Kidney capillary endothelial cell (primary cell): ENCODE results near the gene TPX2.
"Not testable (repeated sequence)": the region's sequence is repeated elsewhere in the genome, so short reads cannot be mapped to it uniquely, and the experiment has no call there.

Experiments
- DNase-seq: peaks from one replicate; pipeline ENCODE4 v3.0.0-alpha.2; 2018; ENCODE audit warnings: low spot score

Gene TPX2

DNA sequence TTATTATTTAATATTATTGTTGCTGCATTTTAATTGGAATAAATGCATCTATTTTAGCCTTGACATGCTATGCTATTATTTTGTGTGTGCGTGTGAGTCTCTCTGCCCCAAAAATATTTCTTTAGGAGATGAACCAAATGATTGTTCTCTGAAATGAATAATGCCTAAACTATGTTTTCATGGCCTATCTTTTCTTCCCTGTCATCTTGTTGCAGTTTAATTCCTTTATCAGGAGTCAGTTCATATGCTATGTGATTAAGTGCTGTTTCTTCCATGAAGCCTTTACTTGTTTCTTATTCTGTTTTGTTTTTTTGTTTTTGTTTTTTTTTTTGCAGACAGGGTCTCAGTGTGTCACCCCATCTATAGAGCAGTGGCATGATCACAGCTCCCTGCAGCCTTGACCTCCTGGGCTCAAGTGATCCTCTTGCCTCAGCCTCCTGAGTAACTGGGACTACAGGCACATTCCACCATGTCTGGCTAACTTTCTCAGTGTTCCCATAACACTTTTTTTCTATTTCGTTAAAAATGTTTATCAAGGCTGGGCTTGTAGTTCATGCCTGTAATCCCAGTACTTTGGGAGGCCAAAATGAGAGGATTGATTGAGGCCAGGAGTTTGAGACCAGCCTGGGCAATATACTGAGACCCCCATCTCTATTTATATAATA is 25.7 kb downstream of the TPX2 start:
- no peak for DNase-seq

- no peak for DNase-seq
These were observed 28.7 kb downstream of the TPX2 start for GRCh38 chr20:31767805-31768204.

GRCh38 chr20:31769681-31770080 is 30.6 kb downstream of the TPX2 start:
- DNase-seq = no peak

DNA sequence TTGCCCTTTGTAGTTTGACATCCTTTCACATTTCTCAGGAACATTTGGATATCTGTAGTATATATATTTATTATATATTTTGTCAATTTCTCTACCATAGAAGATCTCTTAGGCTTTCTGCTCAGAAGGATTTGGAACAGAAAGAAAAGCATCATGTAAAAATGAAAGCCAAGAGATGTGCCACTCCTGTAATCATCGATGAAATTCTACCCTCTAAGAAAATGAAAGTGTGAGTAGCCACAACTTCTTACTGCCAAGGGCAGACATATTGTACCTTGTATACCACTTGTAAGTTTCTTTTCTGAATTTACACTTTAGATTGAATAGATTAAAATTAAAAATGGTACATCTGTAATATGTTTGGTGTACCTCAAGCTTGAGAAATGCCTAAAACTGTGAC is 31.2 kb downstream of the TPX2 start:
- no peak for DNase-seq

- DNase-seq = no peak
These were observed 35.3 kb downstream of the TPX2 start for GRCh38 chr20:31774408-31774807.

DNA sequence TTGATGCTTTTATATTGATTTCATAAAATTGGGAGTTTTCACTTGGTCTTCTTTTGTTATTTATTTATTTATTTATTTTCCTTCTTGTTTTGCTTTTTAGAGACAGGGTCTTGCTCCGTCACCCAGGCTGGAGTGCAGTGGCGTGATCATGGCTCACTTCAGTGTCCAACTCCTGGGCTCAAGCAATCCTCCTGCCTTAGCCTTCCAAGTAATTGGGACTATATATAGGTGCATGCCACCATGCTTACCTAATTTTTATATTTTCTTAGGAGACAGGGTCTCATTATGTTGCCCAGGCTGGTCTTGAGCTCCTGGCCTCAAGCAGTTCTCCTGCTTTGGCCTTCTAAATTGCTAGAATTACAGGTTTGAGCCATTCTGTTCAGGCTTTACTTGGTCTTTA is 41.7 kb downstream of the TPX2 start:
- no peak for DNase-seq

DNA sequence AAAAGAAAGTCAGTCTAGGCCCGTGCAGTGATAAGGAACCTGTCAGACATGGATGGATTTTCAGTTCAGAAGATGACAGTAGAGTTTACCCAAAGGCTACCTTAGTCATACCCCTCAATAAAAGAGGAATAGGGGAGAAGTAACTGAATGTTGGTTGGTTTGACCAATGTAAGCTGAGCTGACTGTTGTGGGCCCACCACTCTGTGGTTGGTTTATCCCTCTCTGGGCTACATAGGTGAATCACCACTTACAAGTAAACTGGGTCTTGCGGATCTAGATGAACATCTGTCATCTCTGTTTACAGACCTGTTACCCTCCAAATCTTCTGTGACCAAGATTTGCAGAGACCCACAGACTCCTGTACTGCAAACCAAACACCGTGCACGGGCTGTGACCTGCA is 42.9 kb downstream of the TPX2 start:
- no peak for DNase-seq

- no peak for DNase-seq
These were observed 45.4 kb downstream of the TPX2 start for GRCh38 chr20:31784354-31785044.

DNA sequence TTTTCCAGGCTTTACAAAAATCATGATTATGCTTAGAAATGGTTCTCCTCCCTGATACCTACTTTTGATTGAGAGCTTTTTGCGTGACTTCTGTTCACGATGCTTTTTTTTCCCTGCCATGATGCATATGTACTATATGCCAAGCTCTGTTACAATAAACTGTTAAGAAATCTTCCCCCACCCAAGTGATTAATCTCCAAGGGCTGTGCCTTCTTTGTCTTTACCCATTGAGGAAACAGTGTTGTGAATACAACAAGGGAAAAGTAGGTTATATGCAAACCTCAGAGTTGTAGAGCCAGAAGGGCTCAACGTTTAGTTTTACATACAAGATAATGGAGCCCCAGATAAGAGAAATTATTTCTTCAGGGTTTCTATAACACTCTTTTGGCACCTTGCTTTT is 46.0 kb downstream of the TPX2 start:
- DNase-seq = no peak

- no peak for DNase-seq
These were observed 49.5 kb downstream of the TPX2 start for GRCh38 chr20:31788578-31788977.

- no peak for DNase-seq
These were observed 51.3 kb downstream of the TPX2 start for GRCh38 chr20:31790401-31790800.

GRCh38 chr20:31797364-31797763 is 58.3 kb downstream of the TPX2 start:
- no peak for DNase-seq

DNA sequence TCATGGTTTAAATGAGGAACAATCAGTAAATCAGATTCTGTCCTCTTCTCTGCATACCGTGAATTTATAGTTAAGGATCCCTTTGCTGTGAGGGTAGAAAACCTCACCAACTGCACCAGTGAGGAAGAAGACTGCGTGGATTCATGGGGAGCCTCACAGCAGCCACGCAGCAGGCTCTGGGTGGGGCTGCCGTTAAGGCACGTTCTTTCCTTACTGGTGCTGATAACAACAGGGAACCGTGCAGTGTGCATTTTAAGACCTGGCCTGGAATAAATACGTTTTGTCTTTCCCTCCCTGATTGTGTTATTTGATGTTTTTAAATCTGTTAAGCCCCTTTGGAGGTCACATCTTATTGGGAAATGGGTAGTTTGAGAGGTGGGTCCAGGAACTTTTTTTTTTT is 62.4 kb downstream of the TPX2 start:
- no peak for DNase-seq

- no peak for DNase-seq
These were observed 64.6 kb downstream of the TPX2 start for GRCh38 chr20:31803552-31804291.

DNA sequence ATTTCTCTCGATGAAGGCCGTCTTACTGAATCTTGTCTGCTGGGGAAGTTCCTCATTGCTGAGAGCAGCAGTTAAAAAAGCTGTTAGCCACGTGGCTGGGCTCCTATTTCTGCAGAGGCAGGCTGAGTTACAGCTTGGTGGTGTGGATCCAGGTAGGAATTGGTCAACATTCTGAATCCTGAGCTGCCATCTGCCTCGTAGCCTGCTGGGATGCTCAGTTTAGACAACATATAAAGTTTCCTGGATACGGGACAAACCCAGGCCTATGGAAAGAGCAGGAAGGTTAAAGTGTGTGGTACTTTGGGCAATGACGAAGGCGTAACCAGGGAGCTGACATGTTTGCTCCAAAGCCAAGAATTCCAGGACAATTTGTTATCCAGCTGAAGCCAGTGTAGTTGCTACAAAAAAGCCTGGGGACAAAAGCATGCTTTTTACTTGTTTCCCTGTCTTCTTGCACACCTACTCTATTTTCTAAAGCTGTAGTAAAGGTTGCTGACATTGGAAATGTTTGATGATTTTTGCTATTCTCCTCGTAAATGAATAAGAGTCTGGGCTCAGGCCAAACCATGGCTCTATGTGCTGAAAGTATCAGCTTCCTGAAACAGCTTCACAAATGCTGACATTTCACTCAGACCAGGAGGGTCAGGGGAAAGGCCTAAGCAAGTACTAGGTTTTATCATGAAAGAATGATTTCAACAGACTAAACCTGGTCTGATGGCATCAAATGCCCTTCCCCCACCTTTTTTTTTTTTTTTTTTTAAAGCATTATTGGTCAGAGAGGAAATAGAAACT is 67.7 kb downstream of the TPX2 start:
- DNase-seq = no peak

DNA sequence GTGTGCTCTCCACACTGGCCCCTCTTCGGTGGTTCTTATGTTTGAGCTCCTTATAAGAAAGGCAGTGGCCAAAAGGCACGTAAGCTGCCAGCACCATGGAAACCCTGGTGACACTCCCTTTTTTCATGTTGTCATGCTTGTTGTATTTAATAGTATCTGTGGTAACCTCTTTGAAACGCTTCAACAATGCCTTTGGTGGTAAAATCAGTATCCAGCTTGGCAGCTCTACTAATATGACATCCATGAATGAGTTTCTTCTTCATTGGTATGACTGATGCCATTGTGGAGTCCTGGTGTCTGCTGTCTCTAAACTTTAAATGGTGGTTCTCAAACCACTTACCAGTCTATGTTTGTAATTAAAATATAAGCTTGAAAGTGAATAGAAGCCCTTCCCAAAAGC is 69.4 kb downstream of the TPX2 start:
- DNase-seq = no peak

DNA sequence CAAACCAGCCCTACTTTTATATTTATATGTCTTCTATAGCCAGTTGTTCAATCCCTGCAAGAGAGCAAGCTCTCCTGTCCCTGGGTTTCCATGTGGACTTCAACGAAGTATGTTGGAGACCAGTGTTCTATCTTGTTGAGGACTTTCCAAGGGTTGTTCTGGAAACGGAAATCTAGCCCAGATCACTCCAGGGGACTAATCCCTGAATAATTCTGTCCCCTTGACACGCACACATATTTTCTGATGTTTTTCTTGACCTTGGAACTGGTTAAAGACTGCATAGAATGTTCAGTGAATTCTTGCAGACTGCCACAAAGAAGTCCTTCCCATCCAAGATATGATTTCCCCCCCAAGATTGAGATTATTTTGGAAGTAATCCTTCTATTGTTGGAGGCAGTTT is 70.6 kb downstream of the TPX2 start:
- DNase-seq = no peak

- DNase-seq = no peak
These were observed 72.1 kb downstream of the TPX2 start for GRCh38 chr20:31811198-31811597.

- DNase-seq = no peak
These were observed 73.0 kb downstream of the TPX2 start for GRCh38 chr20:31811796-31812728.

- no peak for DNase-seq
These were observed 74.5 kb downstream of the TPX2 start for GRCh38 chr20:31813611-31814010.

DNA sequence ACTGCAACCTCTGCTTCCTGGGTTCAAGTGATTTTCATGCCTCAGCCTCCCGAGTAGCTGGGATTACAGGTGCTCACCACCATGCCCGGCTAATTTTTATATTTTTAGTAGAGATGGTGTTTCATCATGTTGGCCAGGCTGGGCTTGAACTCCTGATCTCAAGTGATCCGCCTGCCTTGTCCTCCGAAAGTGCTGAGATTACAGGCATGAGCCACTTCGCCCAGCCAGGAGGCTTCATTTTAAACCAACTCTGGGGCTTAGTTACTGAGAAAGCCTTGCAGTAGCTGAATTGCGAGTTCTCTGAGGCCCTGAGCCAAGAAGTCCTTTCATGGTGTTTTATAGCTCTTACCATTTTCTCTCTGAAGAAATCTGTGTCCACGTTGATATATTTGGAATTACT is 75.1 kb downstream of the TPX2 start:
- not testable (repeated sequence) for DNase-seq
